Prostate gland (tissue), 2 donors: ENCODE data around the gene INAFM2.

Source experiments
- POLR2A ChIP-seq: fragments of 450-650 bp; IDR thresholded peaks from one replicate; pipeline ENCODE4 v1.6.1; 2016; ENCODE audit warnings: antibody characterized with exemption, mild to moderate bottlenecking
- TF ChIP-seq, protein P1 (sequence below), 4 experiments: fragments of 200-600 bp in 2 of 4; fragments of 450-650 bp in 2 of 4; sonication (generic) in 2 of 4; IDR thresholded peaks; 1 replicate in 3 of 4; 2 replicates in 1 of 4; pipeline ENCODE4 v1.5.1; 2016 to 2019; ENCODE audit warnings: antibody characterized with exemption in 4 of 4, mild to moderate bottlenecking in 2 of 4, moderate library complexity in 2 of 4

DNA sequence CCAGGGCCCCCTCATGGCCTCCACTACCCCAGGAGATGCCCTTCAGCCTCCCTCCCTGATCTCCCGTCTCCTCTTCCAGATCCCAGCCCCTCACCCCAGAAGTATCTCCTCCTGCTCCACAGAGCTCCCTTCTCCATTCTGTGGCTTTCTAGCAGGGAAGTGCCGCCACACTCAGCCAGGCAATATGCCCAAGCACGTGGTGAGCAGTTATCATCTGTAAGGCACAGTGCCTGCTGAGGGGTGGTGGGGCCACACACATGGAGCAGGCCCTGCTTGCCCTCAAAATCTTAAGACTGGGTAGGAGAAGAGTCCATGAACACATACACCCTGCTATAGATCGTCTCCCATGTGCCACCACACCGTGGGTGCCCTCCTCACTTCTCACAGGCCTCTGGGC is 25.0 kb downstream of the INAFM2 start:
- TF ChIP-seq, protein P1, sequence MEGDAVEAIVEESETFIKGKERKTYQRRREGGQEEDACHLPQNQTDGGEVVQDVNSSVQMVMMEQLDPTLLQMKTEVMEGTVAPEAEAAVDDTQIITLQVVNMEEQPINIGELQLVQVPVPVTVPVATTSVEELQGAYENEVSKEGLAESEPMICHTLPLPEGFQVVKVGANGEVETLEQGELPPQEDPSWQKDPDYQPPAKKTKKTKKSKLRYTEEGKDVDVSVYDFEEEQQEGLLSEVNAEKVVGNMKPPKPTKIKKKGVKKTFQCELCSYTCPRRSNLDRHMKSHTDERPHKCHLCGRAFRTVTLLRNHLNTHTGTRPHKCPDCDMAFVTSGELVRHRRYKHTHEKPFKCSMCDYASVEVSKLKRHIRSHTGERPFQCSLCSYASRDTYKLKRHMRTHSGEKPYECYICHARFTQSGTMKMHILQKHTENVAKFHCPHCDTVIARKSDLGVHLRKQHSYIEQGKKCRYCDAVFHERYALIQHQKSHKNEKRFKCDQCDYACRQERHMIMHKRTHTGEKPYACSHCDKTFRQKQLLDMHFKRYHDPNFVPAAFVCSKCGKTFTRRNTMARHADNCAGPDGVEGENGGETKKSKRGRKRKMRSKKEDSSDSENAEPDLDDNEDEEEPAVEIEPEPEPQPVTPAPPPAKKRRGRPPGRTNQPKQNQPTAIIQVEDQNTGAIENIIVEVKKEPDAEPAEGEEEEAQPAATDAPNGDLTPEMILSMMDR (IDR thresholded peaks at IDR 0.05) = no peak
- no peak for TF ChIP-seq POLR2A
